Heart left ventricle (tissue), 13 donors: Measurements from ENCODE around the gene RIPK3.
"Not testable (repeated sequence)": the region's sequence is repeated elsewhere in the genome, so short reads cannot be mapped to it uniquely, and the experiment has no call there.

Source experiments
- CTCF ChIP-seq, 12 donors: fragments of 200-600 bp; sonication (generic) in 4 of 12; IDR thresholded peaks; one replicate each; pipeline versions ENCODE4 v1.5.0 to v1.8.0; 2018 to 2022; ENCODE audit warnings: antibody characterized with exemption in 12 of 12, mild to moderate bottlenecking in 5 of 12
- POLR2A ChIP-seq, 2 donors: fragments of 450-650 bp; IDR thresholded peaks; one replicate each; pipeline ENCODE4 v1.6.1; 2017; ENCODE audit warnings: antibody characterized with exemption in 2 of 2, mild to moderate bottlenecking in 2 of 2, moderate library complexity in 2 of 2
- donor health status: ischemic (EF 13 %, LVEDD 7.1; RV severe dilation, severe dysfunction).
- donor health status: DM: no; HTN: yes; CAD: no.
- donor health status: DM: no; HTN: no; CAD: no.
- donor health status: ischemic (EF 25% LVEDD 6.9; RV normal size, moderate dysfunction).
- donor health status: ischemic (EF 25% LVEDD 5.7; RV mildly dilated, moderate dysfunction).
- donor health status: ischemic (EF 35%, LVEDD 5.7; RV mildly dilated, moderate dysfunction).
- donor health status: nonischemic (EF 11% LVEDD 7.7; RV severe dilation, severe dysfunction).
- donor health status: DM: yes; HTN: yes; CAD: no.
- donor health status: PGD.
- donor health status: ischemic (EF 29% LVEDD 5.4; RV normal size, mild dysfunction).
- donor health status: nonischemic (EF 23%, LVEDD 6.1; RV moderate dilation, normal function).

GRCh38 chr14:24354482-24354825 is 14.7 kb upstream of the RIPK3 start:
- TF ChIP-seq CTCF, POLR2A (IDR thresholded peaks at IDR 0.05): not testable (repeated sequence)
